HepG2 (cell line): Measurements from ENCODE around the gene GNA12. TPM values are rescaled to one million over a fixed set of nuclear protein-coding genes. Genes with fewer than 3 reads are reported as not detected.
A peak's percentile ranks its signal among the peaks of the same experiment; 100 is the strongest.

Experiments used
- CHD2 ChIP-seq: IDR thresholded peaks from 2 replicates; pipeline ENCODE4 v1.6.1; 2011; ENCODE audit warnings: low read depth, low read length, improper control_type of control experiment
- ELF1 ChIP-seq: sonication (generic); formaldehyde crosslinking; IDR thresholded peaks from 2 replicates; pipeline ENCODE4 v1.4.0; 2020; ENCODE audit warnings: missing genetic modification reagents
- ESRRA ChIP-seq: sonication (generic); formaldehyde crosslinking; IDR thresholded peaks from 2 replicates; pipeline ENCODE4 v1.5.1; 2020; ENCODE audit warnings: mild to moderate bottlenecking, low read depth, missing genetic modification reagents
- FOXA3 ChIP-seq: IDR thresholded peaks from 2 replicates; pipeline ENCODE4 v1.6.1; 2016; ENCODE audit warnings: missing genetic modification reagents, missing compliant biosample characterization
- GABPB1 ChIP-seq: IDR thresholded peaks from 2 replicates; pipeline ENCODE4 v1.6.1; 2016; ENCODE audit warnings: mild to moderate bottlenecking, missing genetic modification reagents, moderate library complexity, missing compliant biosample characterization
- GATAD1 ChIP-seq: IDR thresholded peaks from 2 replicates; pipeline ENCODE4 v1.6.1; 2016; ENCODE audit warnings: missing genetic modification reagents, missing compliant biosample characterization
- HNRNPH1 ChIP-seq: fragments of 200-400 bp; formaldehyde crosslinking; optimal IDR thresholded peaks from 2 replicates; pipeline ENCODE3; 2017; ENCODE audit warnings: mild to moderate bottlenecking, low read depth, low read length
- KAT8 ChIP-seq: IDR thresholded peaks from 2 replicates; pipeline ENCODE4 v1.6.1; 2016; ENCODE audit warnings: missing genetic modification reagents, missing compliant biosample characterization
- KIAA2018 ChIP-seq: sonication (generic); formaldehyde crosslinking; IDR thresholded peaks from 2 replicates; pipeline ENCODE4 v1.5.0; 2020; ENCODE audit warnings: mild to moderate bottlenecking, missing genetic modification reagents, borderline replicate concordance
- MED13 ChIP-seq: sonication (generic); formaldehyde crosslinking; IDR thresholded peaks from 2 replicates; pipeline ENCODE4 v1.5.0; 2020; ENCODE audit warnings: missing genetic modification reagents
- MTF2 ChIP-seq: sonication (generic); formaldehyde crosslinking; IDR thresholded peaks from 2 replicates; pipeline ENCODE4 v1.5.0; 2020; ENCODE audit warnings: missing genetic modification reagents, borderline replicate concordance
- RFXANK ChIP-seq: IDR thresholded peaks from 2 replicates; pipeline ENCODE4 v1.6.1; 2016
- SIN3A ChIP-seq: IDR thresholded peaks from 2 replicates; pipeline ENCODE4 v1.6.1; 2011; ENCODE audit warnings: low read depth, mild to moderate bottlenecking, control low read depth, low read length, borderline replicate concordance
- SMC3 ChIP-seq: IDR thresholded peaks from 2 replicates; pipeline ENCODE4 v1.6.1; 2011; ENCODE audit warnings: low read length, improper control_type of control experiment
- SPEN ChIP-seq: sonication (generic); formaldehyde crosslinking; IDR thresholded peaks from 2 replicates; pipeline ENCODE4 v1.5.1; 2020; ENCODE audit warnings: low read depth, mild to moderate bottlenecking, missing genetic modification reagents
- ZBTB2 ChIP-seq: sonication (generic); formaldehyde crosslinking; IDR thresholded peaks from 2 replicates; pipeline ENCODE4 v1.8.0; 2022; ENCODE audit warnings: low read depth, missing genetic modification reagents
- ZNF282 ChIP-seq: fragments of 450-650 bp; IDR thresholded peaks from 2 replicates; pipeline ENCODE4 v1.6.1; 2018; ENCODE audit not compliant: partially characterized antibody
- ZNF552 ChIP-seq: sonication (generic); formaldehyde crosslinking; IDR thresholded peaks from 2 replicates; pipeline ENCODE4 v1.9.0; 2022; ENCODE audit warnings: missing genetic modification reagents, mild to moderate bottlenecking, borderline replicate concordance
- ZNF816 ChIP-seq: sonication (generic); formaldehyde crosslinking; IDR thresholded peaks from 2 replicates; pipeline ENCODE4 v1.8.0; 2022; ENCODE audit warnings: missing genetic modification reagents, mild to moderate bottlenecking, borderline replicate concordance
- polyA plus RNA-seq, 8 experiments: library from polyadenylated mRNA; depleted of rRNA in 3 of 8; stranded (reverse) in 7 of 8; unstranded in 1 of 8; fragments of >200 nt; fragmentation: Illumina TruSeq in 4 of 8; extraction: Trizol in 4 of 8; gene quantifications; 2 replicates each; pipeline versions ENCODE4 v1.2.1 to v1.2.3, GENCODE V29; 2011 to 2016; ENCODE audit warnings: low read depth in 4 of 8, missing spikeins in 1 of 8, mixed read lengths in 1 of 8; ENCODE audit not compliant: insufficient read depth in 1 of 8
- total RNA-seq, 5 experiments: library from RNA; depleted of rRNA; stranded (reverse); fragments of >200 nt; fragmentation: Illumina TruSeq; extraction: Trizol; gene quantifications; 2 replicates each; pipeline ENCODE4 v1.2.3, GENCODE V29; 2016; ENCODE audit warnings: low read depth in 1 of 5

Gene GNA12
- total and polyA plus RNA-seq, 2 of the 13 experiments (the other 11 are each of a cell fraction or from before 2014, with no cell fraction given), result 16.2 to 50.9 TPM

GRCh38 chr7:2802504-2803341 lies 41.4 kb downstream of the GNA12 start (continued):
- TF ChIP-seq ZBTB2 (CRISPR knock-in tag) (no peak), ESRRA (CRISPR knock-in tag) (no peak), SIN3A (no peak), ZNF816 (CRISPR knock-in tag) (peak; percentile 85; the same call in 1 of the 2 replicates), ELF1 (CRISPR knock-in tag) (no peak), HNRNPH1 (no peak), SMC3 (no peak), RFXANK (CRISPR knock-in tag) (no peak), MTF2 (CRISPR knock-in tag) (no peak), KIAA2018 (CRISPR knock-in tag) (no peak), GATAD1 (CRISPR knock-in tag) (no peak; the same call in 1 of the 2 replicates), ZNF552 (no peak), KAT8 (peak; percentile 66; the same call in 1 of the 2 replicates), MED13 (CRISPR knock-in tag) (no peak), SPEN (no peak), CHD2 (no peak), ZNF282 (no peak), GABPB1 (CRISPR knock-in tag) (no peak; the same call in 1 of the 2 replicates), FOXA3 (CRISPR knock-in tag) (peak; percentile 96)
